ENCODE results near the gene CRIP1. TPM values are rescaled to one million over a fixed set of nuclear protein-coding genes. Genes with fewer than 3 reads are reported as not detected.

Gene CRIP1
- total RNA-seq, 1 experiment from 2014 or later = 48.7 TPM

DNA sequence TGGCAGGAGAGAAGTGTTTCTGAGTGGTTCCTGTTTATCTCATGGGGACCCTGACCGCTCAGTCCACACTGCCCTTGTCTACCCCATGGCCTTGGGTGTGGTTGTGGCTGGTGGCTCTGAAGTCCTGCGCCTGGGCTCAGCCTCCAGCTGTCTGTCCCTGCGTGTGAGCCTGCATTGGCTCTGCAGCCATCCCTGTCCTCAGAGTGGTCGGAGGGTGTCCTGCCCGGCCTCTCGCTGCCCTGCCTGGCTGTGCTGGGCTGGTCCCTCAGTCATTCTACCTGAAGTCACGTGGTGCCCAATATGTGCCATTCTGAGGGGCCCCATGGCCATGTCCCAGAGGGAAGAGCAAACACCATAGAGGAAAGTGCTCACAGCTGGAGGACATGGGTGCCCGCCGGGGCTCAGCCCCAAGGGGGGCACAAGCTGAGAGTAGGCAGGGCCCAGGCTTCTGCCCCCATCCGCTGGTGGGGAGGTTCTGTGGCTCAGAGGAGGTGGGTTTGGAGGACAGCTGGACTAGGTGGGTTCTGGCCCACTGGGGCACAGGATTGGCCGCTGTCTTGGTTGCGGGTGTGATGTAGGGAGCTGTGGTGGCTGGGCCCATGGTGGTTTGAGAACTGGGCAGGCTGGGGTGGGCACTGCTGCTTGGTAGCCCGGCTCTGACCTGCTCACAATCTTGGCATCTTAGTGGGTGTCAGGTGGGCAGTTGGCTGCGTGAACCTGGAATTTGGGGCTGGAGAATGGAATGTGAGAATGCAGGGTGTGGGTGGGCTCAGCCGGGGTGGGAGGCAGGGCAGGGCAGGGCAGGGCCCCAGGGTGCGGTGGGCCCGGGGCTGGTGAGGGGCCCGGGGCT, 16.0 kb downstream of the CRIP1 start:
- H3K9me2 ChIP-seq (replicated peaks; ENCODE audit: low read length) = no peaks in the 10 kb centered on the region
- intact Hi-C loops (cut with micrococcal nuclease) = no loop called here
- DNase-seq = no peak
- ChIA-PET CTCF (no interaction called here), POLR2A (ENCODE audit: unreplicated experiment) (no interaction called here)
- no peak overlapping the region for H3K4me2 ChIP-seq (ENCODE audit: low read length)
- no peak overlapping the region for H2AFZ ChIP-seq (ENCODE audit: low read length)
- H3K36me3 ChIP-seq (ENCODE audit: low read depth, low read length) = no peaks in the 10 kb centered on the region
- TF ChIP-seq, protein P1, sequence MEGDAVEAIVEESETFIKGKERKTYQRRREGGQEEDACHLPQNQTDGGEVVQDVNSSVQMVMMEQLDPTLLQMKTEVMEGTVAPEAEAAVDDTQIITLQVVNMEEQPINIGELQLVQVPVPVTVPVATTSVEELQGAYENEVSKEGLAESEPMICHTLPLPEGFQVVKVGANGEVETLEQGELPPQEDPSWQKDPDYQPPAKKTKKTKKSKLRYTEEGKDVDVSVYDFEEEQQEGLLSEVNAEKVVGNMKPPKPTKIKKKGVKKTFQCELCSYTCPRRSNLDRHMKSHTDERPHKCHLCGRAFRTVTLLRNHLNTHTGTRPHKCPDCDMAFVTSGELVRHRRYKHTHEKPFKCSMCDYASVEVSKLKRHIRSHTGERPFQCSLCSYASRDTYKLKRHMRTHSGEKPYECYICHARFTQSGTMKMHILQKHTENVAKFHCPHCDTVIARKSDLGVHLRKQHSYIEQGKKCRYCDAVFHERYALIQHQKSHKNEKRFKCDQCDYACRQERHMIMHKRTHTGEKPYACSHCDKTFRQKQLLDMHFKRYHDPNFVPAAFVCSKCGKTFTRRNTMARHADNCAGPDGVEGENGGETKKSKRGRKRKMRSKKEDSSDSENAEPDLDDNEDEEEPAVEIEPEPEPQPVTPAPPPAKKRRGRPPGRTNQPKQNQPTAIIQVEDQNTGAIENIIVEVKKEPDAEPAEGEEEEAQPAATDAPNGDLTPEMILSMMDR (conservative IDR thresholded peaks at IDR 0.05; ENCODE audit: low read depth, low read length) = no peak
- no peak for TF ChIP-seq EZH2 (IDR thresholded peaks at IDR 0.05; ENCODE audit: low read length, unreplicated experiment)
- TF ChIP-seq EZH2phosphoT487 (IDR thresholded peaks at IDR 0.05; ENCODE audit: borderline replicate concordance, low read length) = no peak
- H4K20me1 ChIP-seq (ENCODE audit: low read length) = no peaks in the 10 kb centered on the region
- H3K4me1 ChIP-seq (ENCODE audit: insufficient read depth, low read length) = no peaks in the 10 kb centered on the region
- no peaks in the 10 kb centered on the region for H3F3A ChIP-seq (ENCODE audit: low read length, unreplicated experiment)
- BruUV-seq (replicated peaks) = no TSS peak
- ATAC-seq = no peak
- no peaks in the 10 kb centered on the region for H3K9me3 ChIP-seq (ENCODE audit: low read length)
- no peak overlapping the region for H3K27ac ChIP-seq (ENCODE audit: low read length)
- H3K9ac ChIP-seq (ENCODE audit: low read length) = no peak overlapping the region
- no peaks in the 10 kb centered on the region for H3K27me3 ChIP-seq (ENCODE audit: low read length)
- H3K79me2 ChIP-seq (ENCODE audit: low read length) = no peaks in the 10 kb centered on the region
- no peak overlapping the region for H3K4me3 ChIP-seq (ENCODE audit: low read length)

DNA sequence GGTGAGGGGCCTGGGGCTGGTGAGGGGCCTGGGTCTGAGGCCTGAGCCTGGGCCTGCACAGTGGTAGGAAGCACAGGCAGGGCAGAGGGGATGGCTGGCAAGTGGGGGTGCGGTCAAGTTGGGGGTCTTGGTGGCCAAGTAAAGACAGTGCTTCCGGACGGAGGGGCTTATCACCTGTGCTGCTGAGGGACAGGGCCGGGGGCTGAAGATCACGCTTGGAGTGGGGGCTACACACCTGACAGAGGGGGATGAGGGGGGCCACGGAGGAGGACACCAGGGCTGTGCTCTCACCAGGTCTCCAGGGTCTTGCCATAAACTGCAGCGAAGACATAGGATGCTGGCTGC, 16.6 kb downstream of the CRIP1 start:
- intact Hi-C loops (cut with micrococcal nuclease) = no loop called here
- ATAC-seq (no peak), DNase-seq (no peak)
- ChIA-PET POLR2A (ENCODE audit: unreplicated experiment) (no interaction called here), CTCF (no interaction called here)
- Histone ChIP-seq H3K9me2 (replicated peaks; ENCODE audit: low read length) (no peaks in the 10 kb centered on the region), H3K4me3 (ENCODE audit: low read length) (no peak overlapping the region), H3K9me3 (ENCODE audit: low read length) (no peaks in the 10 kb centered on the region), H3F3A (ENCODE audit: low read length, unreplicated experiment) (no peaks in the 10 kb centered on the region), H3K4me1 (ENCODE audit: insufficient read depth, low read length) (no peaks in the 10 kb centered on the region), H3K9ac (ENCODE audit: low read length) (no peak overlapping the region), H3K4me2 (ENCODE audit: low read length) (no peak overlapping the region), H2AFZ (ENCODE audit: low read length) (no peak overlapping the region), H3K79me2 (ENCODE audit: low read length) (no peaks in the 10 kb centered on the region), H4K20me1 (ENCODE audit: low read length) (no peaks in the 10 kb centered on the region), H3K27ac (ENCODE audit: low read length) (no peak overlapping the region), H3K27me3 (ENCODE audit: low read length) (no peaks in the 10 kb centered on the region), H3K36me3 (ENCODE audit: low read depth, low read length) (no peaks in the 10 kb centered on the region)
- BruUV-seq (replicated peaks) = no TSS peak
- TF ChIP-seq EZH2 (IDR thresholded peaks at IDR 0.05; ENCODE audit: low read length, unreplicated experiment) = no peak
- no peak for TF ChIP-seq EZH2phosphoT487 (IDR thresholded peaks at IDR 0.05; ENCODE audit: borderline replicate concordance, low read length)
- TF ChIP-seq, protein P1 (conservative IDR thresholded peaks at IDR 0.05; ENCODE audit: low read depth, low read length) = no peak

GRCh38 chr14:105503935-105504692, 17.4 kb downstream of the CRIP1 start:
- no peak for TF ChIP-seq EZH2phosphoT487 (IDR thresholded peaks at IDR 0.05; ENCODE audit: borderline replicate concordance, low read length)
- no peak for TF ChIP-seq EZH2 (IDR thresholded peaks at IDR 0.05; ENCODE audit: low read length, unreplicated experiment)
- TF ChIP-seq, protein P1 (conservative IDR thresholded peaks at IDR 0.05; ENCODE audit: low read depth, low read length) = no peak
- H4K20me1 ChIP-seq (ENCODE audit: low read length) = no peaks in the 10 kb centered on the region
- intact Hi-C loops (cut with micrococcal nuclease) = no loop called here
- H3K79me2 ChIP-seq (ENCODE audit: low read length) = no peaks in the 10 kb centered on the region
- no peak overlapping the region for H3K4me3 ChIP-seq (ENCODE audit: low read length)
- H3K4me1 ChIP-seq (ENCODE audit: insufficient read depth, low read length) = no peaks in the 10 kb centered on the region
- POLR2A ChIA-PET (ENCODE audit: unreplicated experiment) = no interaction called here
- no peaks in the 10 kb centered on the region for H3K27me3 ChIP-seq (ENCODE audit: low read length)
- H3F3A ChIP-seq (ENCODE audit: low read length, unreplicated experiment) = no peaks in the 10 kb centered on the region
- no TSS peak for BruUV-seq (replicated peaks)
- no peak overlapping the region for H3K27ac ChIP-seq (ENCODE audit: low read length)
- H3K36me3 ChIP-seq (ENCODE audit: low read depth, low read length) = no peaks in the 10 kb centered on the region
- no peak overlapping the region for H3K4me2 ChIP-seq (ENCODE audit: low read length)
- H2AFZ ChIP-seq (ENCODE audit: low read length) = no peak overlapping the region
- no peaks in the 10 kb centered on the region for H3K9me2 ChIP-seq (replicated peaks; ENCODE audit: low read length)
- H3K9me3 ChIP-seq (ENCODE audit: low read length) = no peaks in the 10 kb centered on the region
- CTCF ChIA-PET = no interaction called here
- no peak for ATAC-seq
- no peak overlapping the region for H3K9ac ChIP-seq (ENCODE audit: low read length)
- DNase-seq = no peak
